Glutamatergic neuron (in vitro differentiated cells): Measurements from ENCODE around the gene TSPAN18. TPM values are rescaled to one million over a fixed set of nuclear protein-coding genes. Genes with fewer than 3 reads are reported as not detected.

Experiments
- DNase-seq: peaks from one replicate; pipeline ENCODE4 v3.0.0; 2022
- H3K27ac Mint-ChIP-seq: one replicate; pipeline ENCODE4 v1.8.0; 2020; ENCODE audit warnings: mild to moderate bottlenecking, mixed read lengths, inconsistent platforms; ENCODE audit not compliant: unreplicated experiment
- H3K27me3 Mint-ChIP-seq: one replicate; pipeline ENCODE4 v1.8.0; 2020; ENCODE audit warnings: mild to moderate bottlenecking, moderate library complexity, mixed read lengths, inconsistent platforms; ENCODE audit not compliant: unreplicated experiment
- H3K36me3 Mint-ChIP-seq: one replicate; pipeline ENCODE4 v1.8.0; 2020; ENCODE audit warnings: mild to moderate bottlenecking, mixed read lengths, inconsistent platforms; ENCODE audit not compliant: unreplicated experiment
- H3K4me1 Mint-ChIP-seq: one replicate; pipeline ENCODE4 v1.8.0; 2020; ENCODE audit warnings: mild to moderate bottlenecking, low read depth, mixed read lengths, inconsistent platforms; ENCODE audit not compliant: unreplicated experiment
- H3K4me3 Mint-ChIP-seq: one replicate; pipeline ENCODE4 v1.8.0; 2020; ENCODE audit warnings: mild to moderate bottlenecking, mixed read lengths, inconsistent platforms; ENCODE audit not compliant: unreplicated experiment
- H3K9me3 Mint-ChIP-seq: one replicate; pipeline ENCODE4 v1.8.0; 2020; ENCODE audit warnings: mild to moderate bottlenecking, moderate library complexity, mixed read lengths, inconsistent platforms; ENCODE audit not compliant: unreplicated experiment
- total RNA-seq: library from RNA; stranded (reverse); fragmentation: NEBNext Ultra II Directional; extraction: Animal tissue kit (Norgen Biotek cat#: 25700); gene quantifications from one replicate; pipeline ENCODE4 v1.2.1, GENCODE V29; 2021; ENCODE audit not compliant: unreplicated experiment
- TF ChIP-seq, protein P1 (sequence below): fragments of 200-600 bp; sonication (generic); IDR thresholded peaks from one replicate; pipeline ENCODE4 v1.5.0; 2021; ENCODE audit not compliant: partially characterized antibody, unreplicated experiment

TSPAN18 gene
- total RNA-seq, 1 donor from 2014 or later = 80.4 TPM

DNA sequence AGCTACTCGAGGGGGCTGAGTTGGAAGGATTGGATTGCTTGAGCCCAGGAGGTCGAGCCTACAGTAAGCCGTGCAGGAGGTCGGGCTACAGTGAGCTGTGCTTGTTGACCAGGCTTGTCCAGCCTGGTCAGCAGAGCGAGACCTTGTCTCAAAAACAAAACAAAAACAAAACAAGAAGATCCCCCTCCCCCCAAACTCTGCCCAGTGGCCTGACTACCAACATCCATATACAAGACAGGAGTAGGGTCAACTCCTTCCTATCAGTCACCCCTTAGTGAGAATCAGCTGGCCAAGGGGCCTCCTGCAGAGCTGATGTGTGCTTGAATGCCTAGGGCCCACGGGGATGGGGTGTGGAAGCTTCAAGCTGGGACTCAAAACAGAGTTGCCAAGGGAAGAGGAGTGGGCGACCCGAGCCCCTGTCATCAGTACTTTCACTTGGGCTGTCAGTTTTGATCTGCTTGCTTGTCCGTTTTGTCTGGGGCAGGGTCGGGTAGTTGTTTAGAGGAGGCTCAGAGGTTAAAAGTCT is 942 bp upstream of the TSPAN18 start:
- H3K4me3 Mint-ChIP-seq = peak overlapping the region; percentile 74
- peaks cover 18% of the 10 kb centered on the region for H3K27me3 Mint-ChIP-seq
- H3K9me3 Mint-ChIP-seq = peaks cover 13% of the 10 kb centered on the region
- TF ChIP-seq, protein P1, sequence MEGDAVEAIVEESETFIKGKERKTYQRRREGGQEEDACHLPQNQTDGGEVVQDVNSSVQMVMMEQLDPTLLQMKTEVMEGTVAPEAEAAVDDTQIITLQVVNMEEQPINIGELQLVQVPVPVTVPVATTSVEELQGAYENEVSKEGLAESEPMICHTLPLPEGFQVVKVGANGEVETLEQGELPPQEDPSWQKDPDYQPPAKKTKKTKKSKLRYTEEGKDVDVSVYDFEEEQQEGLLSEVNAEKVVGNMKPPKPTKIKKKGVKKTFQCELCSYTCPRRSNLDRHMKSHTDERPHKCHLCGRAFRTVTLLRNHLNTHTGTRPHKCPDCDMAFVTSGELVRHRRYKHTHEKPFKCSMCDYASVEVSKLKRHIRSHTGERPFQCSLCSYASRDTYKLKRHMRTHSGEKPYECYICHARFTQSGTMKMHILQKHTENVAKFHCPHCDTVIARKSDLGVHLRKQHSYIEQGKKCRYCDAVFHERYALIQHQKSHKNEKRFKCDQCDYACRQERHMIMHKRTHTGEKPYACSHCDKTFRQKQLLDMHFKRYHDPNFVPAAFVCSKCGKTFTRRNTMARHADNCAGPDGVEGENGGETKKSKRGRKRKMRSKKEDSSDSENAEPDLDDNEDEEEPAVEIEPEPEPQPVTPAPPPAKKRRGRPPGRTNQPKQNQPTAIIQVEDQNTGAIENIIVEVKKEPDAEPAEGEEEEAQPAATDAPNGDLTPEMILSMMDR = no peak
- H3K27ac Mint-ChIP-seq = peak overlapping the region; percentile 74
- DNase-seq = no peak
- H3K4me1 Mint-ChIP-seq = peaks cover 37% of the 10 kb centered on the region
- H3K36me3 Mint-ChIP-seq = no peaks in the 10 kb centered on the region

DNA sequence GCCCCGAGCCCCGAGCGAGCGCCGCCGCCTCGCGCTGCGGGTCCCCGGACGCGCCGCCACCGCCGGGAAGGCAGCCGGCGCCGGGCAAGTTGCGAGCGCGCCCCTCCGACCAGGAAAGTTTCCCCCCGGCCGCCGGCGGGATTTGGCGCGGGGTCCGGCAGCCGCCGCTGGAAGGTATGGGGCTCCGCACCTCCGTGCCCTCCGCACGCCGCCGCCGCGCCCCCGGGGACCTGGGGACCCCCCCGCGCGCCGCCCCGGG is 281 bp downstream of the TSPAN18 start:
- Mint-ChIP-seq H3K27ac (no peak overlapping the region), H3K36me3 (no peaks in the 10 kb centered on the region), H3K4me1 (peaks cover 37% of the 10 kb centered on the region), H3K4me3 (no peak overlapping the region), H3K9me3 (peaks cover 13% of the 10 kb centered on the region), H3K27me3 (peaks cover 18% of the 10 kb centered on the region)
- no peak for DNase-seq
- TF ChIP-seq, protein P1 = no peak

DNA sequence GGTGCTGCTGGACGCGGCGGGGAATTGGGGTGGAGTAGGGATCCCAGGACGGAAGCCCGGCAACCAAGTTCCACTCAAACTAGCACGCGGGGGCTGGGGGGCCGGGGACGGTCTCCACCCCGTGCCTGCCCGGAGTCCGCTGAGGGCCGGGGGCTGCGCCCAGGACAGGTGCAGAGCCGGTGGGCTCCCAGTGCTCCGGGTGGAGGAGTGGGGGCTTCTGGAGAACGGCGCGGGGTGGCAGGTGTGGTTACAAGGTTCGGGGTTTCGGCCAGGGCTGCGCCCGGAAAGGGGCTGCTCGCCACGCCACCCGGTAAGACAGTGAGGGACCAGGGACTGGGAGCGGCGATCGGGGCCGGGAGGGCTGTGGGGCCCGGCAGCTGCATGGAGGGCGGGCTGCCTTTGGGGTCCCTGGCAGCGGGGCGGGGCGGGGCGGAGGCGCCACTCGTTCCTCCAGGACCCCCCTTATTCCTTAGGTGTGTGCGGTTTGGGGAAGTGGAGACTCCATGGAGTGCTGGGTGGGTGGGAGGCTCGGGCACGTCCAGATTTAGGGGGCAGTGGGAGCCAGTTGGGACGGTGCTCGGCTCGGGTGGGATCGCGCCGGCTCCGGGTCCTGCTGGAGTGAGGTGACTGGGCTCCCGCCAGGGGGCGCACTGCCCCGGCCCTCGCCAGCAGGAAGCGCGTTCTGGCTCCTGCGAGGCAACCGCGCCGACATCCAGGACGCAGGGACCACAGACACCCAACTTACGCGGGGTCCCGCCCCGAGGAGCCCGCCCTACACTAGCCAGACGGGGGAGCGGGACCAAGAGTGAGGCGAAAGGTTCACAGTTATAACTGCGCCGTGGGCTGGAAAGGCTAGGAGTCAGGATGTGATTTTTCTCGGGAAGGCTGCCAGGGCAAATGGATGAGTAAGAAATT is 868 bp downstream of the TSPAN18 start:
- TF ChIP-seq, protein P1 = peak; percentile 99
- Mint-ChIP-seq H3K9me3 (peaks cover 13% of the 10 kb centered on the region), H3K4me3 (peak overlapping the region; percentile 90), H3K27ac (peak overlapping the region; percentile 88), H3K4me1 (peaks cover 39% of the 10 kb centered on the region), H3K36me3 (no peaks in the 10 kb centered on the region), H3K27me3 (peaks cover 18% of the 10 kb centered on the region)
- peak; percentile 92 for DNase-seq

DNA sequence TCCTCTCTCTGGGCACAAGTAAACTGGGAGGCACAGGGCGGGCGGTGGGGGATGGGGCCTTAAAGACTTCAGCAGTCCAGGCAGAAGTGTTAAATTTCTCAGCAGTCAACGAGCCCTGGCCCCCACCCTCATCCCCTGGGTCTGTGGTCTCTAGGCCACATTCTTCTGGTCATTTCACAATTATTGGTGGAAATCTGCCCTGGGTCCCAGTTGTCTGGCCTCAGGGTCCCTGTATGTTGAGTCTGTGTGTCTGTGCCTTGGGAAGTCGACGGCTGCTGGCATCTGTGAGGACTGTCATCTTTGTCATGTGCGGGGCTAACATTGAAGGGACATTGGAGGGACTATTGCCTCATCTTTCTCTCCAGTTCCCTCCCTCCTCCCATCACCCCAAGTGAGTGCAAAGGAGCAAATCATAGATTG is 1.7 kb downstream of the TSPAN18 start:
- no peaks in the 10 kb centered on the region for H3K36me3 Mint-ChIP-seq
- H3K27ac Mint-ChIP-seq = peak overlapping the region; percentile 29
- H3K9me3 Mint-ChIP-seq = peaks cover 15% of the 10 kb centered on the region
- TF ChIP-seq, protein P1 = no peak
- no peak for DNase-seq
- peaks cover 18% of the 10 kb centered on the region for H3K27me3 Mint-ChIP-seq
- H3K4me1 Mint-ChIP-seq = peaks cover 47% of the 10 kb centered on the region
- peak overlapping the region; percentile 90 for H3K4me3 Mint-ChIP-seq

DNA sequence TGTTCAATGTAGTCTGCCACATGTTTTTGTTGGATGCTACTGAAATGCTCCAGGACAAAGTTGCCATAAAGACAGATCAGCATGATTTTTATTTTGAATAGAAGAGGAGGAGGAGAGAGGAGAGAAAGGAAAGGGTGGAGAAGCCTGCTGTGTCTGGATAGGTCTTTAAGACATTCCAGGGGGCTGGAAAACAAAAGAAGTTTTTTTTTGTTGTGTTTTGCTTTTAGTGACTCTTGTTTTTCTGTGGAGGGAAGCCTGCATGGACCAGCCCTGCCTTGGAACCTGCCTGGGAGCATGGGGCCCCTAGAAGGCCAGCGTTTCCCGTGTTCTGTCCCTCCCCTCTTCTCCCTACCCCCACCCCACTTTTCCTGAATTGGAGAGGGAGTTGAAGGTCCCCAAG is 2.3 kb downstream of the TSPAN18 start:
- no peaks in the 10 kb centered on the region for H3K36me3 Mint-ChIP-seq
- peaks cover 15% of the 10 kb centered on the region for H3K9me3 Mint-ChIP-seq
- DNase-seq = no peak
- H3K27me3 Mint-ChIP-seq = peaks cover 18% of the 10 kb centered on the region
- H3K4me1 Mint-ChIP-seq = peaks cover 51% of the 10 kb centered on the region
- H3K27ac Mint-ChIP-seq = peak overlapping the region; percentile 29
- TF ChIP-seq, protein P1 = no peak
- H3K4me3 Mint-ChIP-seq = peak overlapping the region; percentile 90
